Uterus (tissue), 4 donors: ENCODE results near the gene GALNT1. TPM values are rescaled to one million over a fixed set of nuclear protein-coding genes. Genes with fewer than 3 reads are reported as not detected.
"Not testable (repeated sequence)": the region's sequence is repeated elsewhere in the genome, so short reads cannot be mapped to it uniquely, and the experiment has no call there.

Experiments used
- DNase-seq, 2 donors: peaks; one replicate each; pipeline ENCODE4 v3.0.0-alpha.2; 2019 to 2020
- H3K27ac ChIP-seq, 2 donors: fragments of 200-600 bp; sonication (generic); 1 replicate in 1 of 2; 2 replicates in 1 of 2; pipeline ENCODE4 v1.5.1; 2016 to 2018
- H3K27me3 ChIP-seq, 2 donors: fragments of 200-600 bp; sonication (generic); one replicate each; pipeline ENCODE4 v1.5.1; 2018 to 2019; ENCODE audit warnings: control low read depth in 1 of 2
- H3K36me3 ChIP-seq, 2 donors: fragments of 200-600 bp; sonication (generic); one replicate each; pipeline ENCODE4 v1.5.1; 2019; ENCODE audit warnings: control low read depth in 1 of 2
- H3K4me1 ChIP-seq, 2 donors: fragments of 200-600 bp; sonication (generic); one replicate each; pipeline ENCODE4 v1.5.1; 2018 to 2019; ENCODE audit warnings: control low read depth in 1 of 2
- H3K4me3 ChIP-seq, 2 donors: fragments of 200-600 bp; sonication (generic); 1 replicate in 1 of 2; 2 replicates in 1 of 2; pipeline ENCODE4 v1.5.1; 2018 to 2019; ENCODE audit warnings: mild to moderate bottlenecking in 1 of 2
- H3K9me3 ChIP-seq, 2 donors: fragments of 200-600 bp; sonication (generic); one replicate each; pipeline ENCODE4 v1.5.1; 2019; ENCODE audit warnings: control low read depth in 1 of 2
- POLR2A ChIP-seq, 2 donors: fragments of 450-650 bp; IDR thresholded peaks; one replicate each; pipeline ENCODE4 v1.6.1; 2016; ENCODE audit warnings: antibody characterized with exemption in 2 of 2, mild to moderate bottlenecking in 1 of 2, moderate library complexity in 1 of 2
- intact Hi-C: fragments of 100-400 bp; cut with DNase I; formaldehyde crosslinking; loops from one replicate; pipeline ENCODE4 v1.15.1; 2023; ENCODE audit warnings: low total_unique reads
- total RNA-seq, 4 donors: library from RNA; depleted of rRNA in 3 of 4; stranded (reverse); fragments of >200 nt in 3 of 4; gene quantifications; one replicate each; pipeline versions ENCODE4 v1.1.0 to v1.2.4, GENCODE V29; 2014 to 2023
- TF ChIP-seq, protein P1 (sequence below), 4 experiments: fragments of 200-600 bp in 2 of 4; fragments of 450-650 bp in 2 of 4; sonication (generic) in 2 of 4; IDR thresholded peaks; one replicate each; pipeline ENCODE4 v1.5.1; 2016 to 2019; ENCODE audit warnings: antibody characterized with exemption in 4 of 4, mild to moderate bottlenecking in 2 of 4, moderate library complexity in 1 of 4
- donor health status: DM: yes; HTN: yes; CAD: no.

The GALNT1 gene
- total RNA-seq, 4 donors from 2014 or later = 13.6 to 98.2 (median 33.3) TPM

DNA sequence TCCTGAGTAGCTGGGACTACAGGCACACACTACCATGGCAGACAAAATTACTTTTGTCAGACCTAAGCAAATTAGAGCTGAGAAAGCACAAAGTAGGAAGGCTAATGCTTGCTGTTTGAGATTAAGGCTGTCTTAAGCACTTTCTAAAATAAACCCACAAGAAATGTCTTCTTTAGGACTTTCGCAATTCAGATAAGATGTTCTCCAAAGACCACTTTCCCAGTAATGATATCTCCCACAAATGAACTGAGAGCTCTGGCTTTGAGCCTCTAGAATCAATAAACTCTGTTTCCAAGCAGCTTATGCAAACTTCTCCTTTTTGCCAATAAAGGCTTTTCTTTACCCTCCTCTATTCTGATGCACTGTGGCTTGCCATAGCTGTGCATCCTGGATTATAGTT lies 32.0 kb upstream of the GALNT1 start:
- H3K27me3 ChIP-seq = no peaks in the 10 kb centered on the region
- H3K4me3 ChIP-seq = no peak overlapping the region
- no peaks in the 10 kb centered on the region for H3K4me1 ChIP-seq
- H3K36me3 ChIP-seq = no peaks in the 10 kb centered on the region
- intact Hi-C loops = no loop called here
- TF ChIP-seq, protein P1, sequence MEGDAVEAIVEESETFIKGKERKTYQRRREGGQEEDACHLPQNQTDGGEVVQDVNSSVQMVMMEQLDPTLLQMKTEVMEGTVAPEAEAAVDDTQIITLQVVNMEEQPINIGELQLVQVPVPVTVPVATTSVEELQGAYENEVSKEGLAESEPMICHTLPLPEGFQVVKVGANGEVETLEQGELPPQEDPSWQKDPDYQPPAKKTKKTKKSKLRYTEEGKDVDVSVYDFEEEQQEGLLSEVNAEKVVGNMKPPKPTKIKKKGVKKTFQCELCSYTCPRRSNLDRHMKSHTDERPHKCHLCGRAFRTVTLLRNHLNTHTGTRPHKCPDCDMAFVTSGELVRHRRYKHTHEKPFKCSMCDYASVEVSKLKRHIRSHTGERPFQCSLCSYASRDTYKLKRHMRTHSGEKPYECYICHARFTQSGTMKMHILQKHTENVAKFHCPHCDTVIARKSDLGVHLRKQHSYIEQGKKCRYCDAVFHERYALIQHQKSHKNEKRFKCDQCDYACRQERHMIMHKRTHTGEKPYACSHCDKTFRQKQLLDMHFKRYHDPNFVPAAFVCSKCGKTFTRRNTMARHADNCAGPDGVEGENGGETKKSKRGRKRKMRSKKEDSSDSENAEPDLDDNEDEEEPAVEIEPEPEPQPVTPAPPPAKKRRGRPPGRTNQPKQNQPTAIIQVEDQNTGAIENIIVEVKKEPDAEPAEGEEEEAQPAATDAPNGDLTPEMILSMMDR (IDR thresholded peaks at IDR 0.05) = no peak
- TF ChIP-seq POLR2A (IDR thresholded peaks at IDR 0.05) = no peak
- no peak overlapping the region for H3K27ac ChIP-seq
- no peak for DNase-seq
- H3K9me3 ChIP-seq = no peaks in the 10 kb centered on the region

DNA sequence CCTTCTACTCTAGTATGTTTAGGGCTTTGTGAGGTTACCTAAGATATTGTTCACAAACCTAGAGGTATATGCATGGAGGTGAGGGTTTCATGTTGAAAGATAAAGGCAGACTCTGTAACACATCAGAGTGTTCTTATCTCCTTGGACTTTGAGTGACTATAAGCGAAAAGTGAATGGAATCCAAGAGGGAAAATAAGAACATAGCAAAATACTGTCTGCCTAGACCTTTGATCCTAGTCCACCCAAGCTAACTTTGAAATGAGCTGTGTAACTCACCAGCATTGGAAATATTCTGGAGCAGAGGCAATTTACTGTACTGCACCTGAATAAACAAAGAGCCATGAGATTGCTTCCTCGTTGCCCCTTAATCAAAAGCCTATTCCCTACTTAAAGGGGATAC lies 28.2 kb upstream of the GALNT1 start:
- H3K27me3 ChIP-seq = no peaks in the 10 kb centered on the region
- no peaks in the 10 kb centered on the region for H3K36me3 ChIP-seq
- no peak overlapping the region for H3K4me3 ChIP-seq
- no peaks in the 10 kb centered on the region for H3K4me1 ChIP-seq
- H3K9me3 ChIP-seq = no peaks in the 10 kb centered on the region
- H3K27ac ChIP-seq = no peak overlapping the region
- intact Hi-C loops = no loop called here
- DNase-seq = no peak
- TF ChIP-seq, protein P1 (IDR thresholded peaks at IDR 0.05) = no peak
- no peak for TF ChIP-seq POLR2A (IDR thresholded peaks at IDR 0.05)

DNA sequence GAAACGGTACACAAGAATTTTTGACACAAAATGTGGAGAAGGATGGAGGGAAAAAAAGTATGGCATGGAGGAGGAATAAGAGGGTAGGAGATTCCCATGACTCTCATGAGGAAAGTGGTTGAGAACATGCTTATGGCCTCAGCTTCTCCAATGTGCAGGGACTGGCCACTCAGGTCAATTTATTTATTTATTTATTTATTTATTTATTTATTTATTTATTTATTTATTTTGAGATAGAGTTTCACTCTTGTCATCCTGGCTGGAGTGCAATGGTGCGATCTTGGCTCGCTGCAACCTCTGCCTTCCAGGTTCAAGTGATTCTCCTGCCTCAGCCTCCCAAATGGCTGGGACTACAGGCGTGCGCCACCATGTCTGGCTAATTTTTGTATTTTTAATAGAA lies 26.0 kb upstream of the GALNT1 start:
- H3K36me3 ChIP-seq, H3K4me3 ChIP-seq, H3K4me1 ChIP-seq, H3K9me3 ChIP-seq, intact Hi-C loops, DNase-seq, H3K27me3 ChIP-seq, H3K27ac ChIP-seq: not testable (repeated sequence)

DNA sequence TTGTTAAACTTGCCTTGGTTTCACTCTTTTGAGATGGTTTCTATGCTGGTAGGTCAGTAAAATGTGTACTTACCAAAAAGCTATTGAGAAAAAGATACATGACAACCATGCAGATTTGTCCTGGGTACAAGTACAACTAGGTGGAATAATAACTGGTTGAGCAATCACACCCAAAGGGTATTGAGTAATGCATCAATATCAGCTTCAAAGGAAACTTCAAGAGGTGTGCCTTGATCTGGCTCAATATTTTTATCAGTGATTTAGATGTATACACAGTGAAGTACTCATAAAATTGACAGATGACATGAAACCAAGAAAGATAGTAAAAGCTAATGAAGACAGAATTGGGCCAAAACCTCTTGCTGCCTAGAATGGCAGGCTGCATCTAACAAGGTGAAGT lies 21.7 kb upstream of the GALNT1 start:
- DNase-seq = no peak
- intact Hi-C loops = no loop called here
- no peaks in the 10 kb centered on the region for H3K27me3 ChIP-seq
- TF ChIP-seq, protein P1 (IDR thresholded peaks at IDR 0.05) = no peak
- TF ChIP-seq POLR2A (IDR thresholded peaks at IDR 0.05) = no peak
- no peak overlapping the region for H3K4me3 ChIP-seq
- no peaks in the 10 kb centered on the region for H3K36me3 ChIP-seq
- H3K4me1 ChIP-seq = no peaks in the 10 kb centered on the region
- H3K27ac ChIP-seq = no peak overlapping the region
- H3K9me3 ChIP-seq = no peaks in the 10 kb centered on the region

DNA sequence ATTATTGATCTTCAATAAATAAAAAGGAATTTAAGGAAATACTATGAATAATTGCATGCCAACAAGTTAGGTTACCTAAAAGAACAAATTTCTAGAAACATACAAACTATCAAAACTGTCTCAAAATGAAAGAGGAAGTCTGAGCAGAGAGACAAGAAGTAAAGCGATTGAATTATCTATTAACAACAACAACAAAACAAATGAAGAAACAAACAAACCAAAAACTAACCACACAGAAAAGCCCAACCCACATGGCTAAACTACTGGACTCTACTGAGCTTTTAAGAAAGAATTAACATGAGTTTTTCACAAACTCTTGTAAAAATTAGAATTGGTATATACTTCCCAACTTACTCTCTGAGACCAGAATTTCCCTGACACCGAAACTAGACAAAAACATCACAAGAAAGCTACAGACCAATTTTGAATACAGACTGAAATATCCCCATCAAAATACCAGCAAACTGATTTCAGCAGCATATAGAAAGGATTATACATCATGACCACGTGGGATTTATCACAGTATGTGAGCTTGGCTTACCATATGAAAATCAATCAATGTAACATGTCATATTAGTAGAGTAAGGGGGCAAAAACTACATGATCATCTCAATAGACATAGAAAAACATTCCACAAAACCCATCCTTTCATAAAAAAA lies 16.6 kb upstream of the GALNT1 start:
- no peaks in the 10 kb centered on the region for H3K36me3 ChIP-seq
- no peak overlapping the region for H3K27ac ChIP-seq
- no peaks in the 10 kb centered on the region for H3K4me1 ChIP-seq
- H3K4me3 ChIP-seq = no peak overlapping the region
- DNase-seq = no peak
- no peaks in the 10 kb centered on the region for H3K9me3 ChIP-seq
- intact Hi-C loops = no loop called here
- no peak for TF ChIP-seq POLR2A (IDR thresholded peaks at IDR 0.05)
- TF ChIP-seq, protein P1 (IDR thresholded peaks at IDR 0.05) = no peak
- no peaks in the 10 kb centered on the region for H3K27me3 ChIP-seq

DNA sequence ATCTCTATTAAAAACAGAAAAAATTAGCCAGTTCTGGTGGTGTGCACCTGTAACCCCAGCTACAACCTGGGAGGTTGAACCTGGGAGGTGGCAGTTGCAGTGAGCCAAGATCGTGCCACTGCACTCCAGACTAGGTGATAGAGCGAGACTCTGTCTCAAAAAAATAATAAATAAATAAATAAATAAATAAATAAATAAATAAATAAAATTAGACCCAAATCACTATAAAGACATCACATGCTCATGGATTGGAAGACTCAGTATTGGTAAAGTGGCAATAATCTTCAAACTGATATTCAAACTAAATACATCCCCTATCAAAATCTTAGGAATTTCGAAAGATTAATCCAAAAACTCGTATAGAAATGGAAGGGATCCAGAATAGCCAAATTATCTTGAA lies 15.5 kb upstream of the GALNT1 start:
- Histone ChIP-seq H3K36me3 (no peaks in the 10 kb centered on the region), H3K9me3 (no peaks in the 10 kb centered on the region), H3K27ac (no peak overlapping the region), H3K27me3 (no peaks in the 10 kb centered on the region), H3K4me1 (no peaks in the 10 kb centered on the region), H3K4me3 (no peak overlapping the region)
- TF ChIP-seq, protein P1 (IDR thresholded peaks at IDR 0.05) = no peak
- no peak for TF ChIP-seq POLR2A (IDR thresholded peaks at IDR 0.05)
- no peak for DNase-seq
- intact Hi-C loops = no loop called here
